A673 (cell line): ENCODE results near the gene CIBAR2. TPM values are rescaled to one million over a fixed set of nuclear protein-coding genes. Genes with fewer than 3 reads are reported as not detected.

ENCODE experiments used
- BruUV-seq: library from RNA; stranded (reverse); fragments of 400-500 nt; replicated peaks from 2 replicates; lab custom pipeline; 2021; lab: Mats Ljungman, UMichigan
- CTCF ChIA-PET: fragments of 300-600 bp; sonication (Branson Sonifier 250); formaldehyde crosslinking; loops from one replicate; lab custom pipeline; 2022; ENCODE audit warnings: antibody characterized with exemption; lab: Charles Lee
- POLR2A ChIA-PET: fragments of 300-600 bp; sonication (Branson Sonifier 250); formaldehyde crosslinking; loops from one replicate; lab custom pipeline; 2022; ENCODE audit warnings: antibody characterized with exemption; ENCODE audit not compliant: low non-redundant PET; lab: Charles Lee
- DNase-seq: peaks from one replicate; pipeline ENCODE4 v3.0.0-alpha.2; 2015; ENCODE audit warnings: low spot score
- H3K27ac ChIP-seq: fragments of 200-600 bp; sonication (generic); 2 replicates; pipeline ENCODE4 v1.5.1; 2016; ENCODE audit warnings: mixed run types, low read depth, mild to moderate bottlenecking, mixed read lengths, antibody characterized with exemption, low read length; ENCODE audit not compliant: poor library complexity, severe bottlenecking
- H3K27me3 ChIP-seq: fragments of 200-600 bp; sonication (generic); replicated peaks from 2 replicates; pipeline ENCODE4 v1.6.1; 2017; ENCODE audit warnings: mixed run types, low read depth, mild to moderate bottlenecking, mixed read lengths, antibody characterized with exemption, low read length; ENCODE audit not compliant: insufficient read depth, poor library complexity
- H3K36me3 ChIP-seq: fragments of 200-600 bp; sonication (generic); 2 replicates; pipeline ENCODE4 v1.6.1; 2016; ENCODE audit warnings: mixed run types, mild to moderate bottlenecking, mixed read lengths, antibody characterized with exemption, low read length; ENCODE audit not compliant: insufficient read depth, poor library complexity, severe bottlenecking
- H3K4me1 ChIP-seq: fragments of 200-600 bp; sonication (generic); 2 replicates; pipeline ENCODE4 v1.6.1; 2017; ENCODE audit warnings: mixed run types, mild to moderate bottlenecking, mixed read lengths, antibody characterized with exemption, low read length; ENCODE audit not compliant: insufficient read depth, poor library complexity, severe bottlenecking
- H3K4me3 ChIP-seq: fragments of 200-600 bp; sonication (generic); 2 replicates; pipeline ENCODE4 v1.5.1; 2016; ENCODE audit warnings: low read depth, mixed run types, mild to moderate bottlenecking, mixed read lengths, low read length; ENCODE audit not compliant: poor library complexity, severe bottlenecking
- H3K9me3 ChIP-seq: fragments of 200-600 bp; sonication (generic); 2 replicates; pipeline ENCODE4 v1.6.1; 2016; ENCODE audit warnings: mixed run types, low read depth, mild to moderate bottlenecking, mixed read lengths, antibody characterized with exemption, low read length; ENCODE audit not compliant: poor library complexity, severe bottlenecking
- EZH2 ChIP-seq: fragments of 200-600 bp; sonication (generic); IDR thresholded peaks from 2 replicates; pipeline ENCODE4 v1.6.1; 2017; ENCODE audit warnings: borderline replicate concordance, low read depth, mild to moderate bottlenecking, mixed read lengths, antibody characterized with exemption, low read length; ENCODE audit not compliant: poor library complexity, severe bottlenecking
- intact Hi-C: fragments of 100-400 bp; cut with micrococcal nuclease; formaldehyde crosslinking; loops from one replicate; pipeline ENCODE4 v1.10.0; 2022; ENCODE audit not compliant: unreplicated experiment
- total RNA-seq: library from RNA; stranded (reverse); gene quantifications from 2 replicates; pipeline ENCODE4 v1.2.3, GENCODE V29; 2021
- TF ChIP-seq, protein P1 (sequence below): fragments of 300-800, 200-600 bp; sonication (generic); conservative IDR thresholded peaks from 2 replicates; pipeline ENCODE4 v1.5.1; 2017; ENCODE audit warnings: low read depth, mild to moderate bottlenecking, antibody characterized with exemption, low read length, moderate library complexity, mixed read lengths

Gene CIBAR2
- total RNA-seq, 1 experiment from 2014 or later = not detected

DNA sequence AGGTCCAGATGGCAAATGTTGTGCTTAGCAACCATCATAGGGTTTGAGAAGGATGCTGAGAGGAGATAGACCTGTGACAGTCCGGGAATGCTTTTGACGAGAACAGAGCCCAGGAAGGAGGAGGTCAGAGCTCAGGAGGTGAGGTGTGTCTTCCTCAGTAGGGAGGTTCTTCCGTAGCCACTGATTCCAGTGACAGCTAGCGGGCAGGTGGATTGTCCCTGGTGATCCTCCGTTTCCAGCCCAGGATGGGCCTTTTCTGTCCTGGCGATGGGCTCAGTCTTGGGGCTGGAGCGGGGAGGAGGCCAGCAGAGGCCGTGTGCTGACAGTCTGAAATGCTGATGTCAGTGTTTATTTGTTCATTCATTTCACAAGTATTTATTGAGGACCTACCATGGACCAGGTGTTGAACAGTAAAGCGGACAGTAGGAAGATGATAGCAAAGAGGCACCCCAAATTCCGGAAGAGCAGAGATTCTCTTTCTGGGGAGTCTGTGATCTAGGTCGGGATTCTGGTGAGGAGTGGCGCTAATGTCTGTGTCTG is 45.9 kb downstream of the CIBAR2 start:
- no peak overlapping the region for H3K27ac ChIP-seq
- no peaks in the 10 kb centered on the region for H3K9me3 ChIP-seq
- TF ChIP-seq EZH2 = no peak
- TF ChIP-seq, protein P1, sequence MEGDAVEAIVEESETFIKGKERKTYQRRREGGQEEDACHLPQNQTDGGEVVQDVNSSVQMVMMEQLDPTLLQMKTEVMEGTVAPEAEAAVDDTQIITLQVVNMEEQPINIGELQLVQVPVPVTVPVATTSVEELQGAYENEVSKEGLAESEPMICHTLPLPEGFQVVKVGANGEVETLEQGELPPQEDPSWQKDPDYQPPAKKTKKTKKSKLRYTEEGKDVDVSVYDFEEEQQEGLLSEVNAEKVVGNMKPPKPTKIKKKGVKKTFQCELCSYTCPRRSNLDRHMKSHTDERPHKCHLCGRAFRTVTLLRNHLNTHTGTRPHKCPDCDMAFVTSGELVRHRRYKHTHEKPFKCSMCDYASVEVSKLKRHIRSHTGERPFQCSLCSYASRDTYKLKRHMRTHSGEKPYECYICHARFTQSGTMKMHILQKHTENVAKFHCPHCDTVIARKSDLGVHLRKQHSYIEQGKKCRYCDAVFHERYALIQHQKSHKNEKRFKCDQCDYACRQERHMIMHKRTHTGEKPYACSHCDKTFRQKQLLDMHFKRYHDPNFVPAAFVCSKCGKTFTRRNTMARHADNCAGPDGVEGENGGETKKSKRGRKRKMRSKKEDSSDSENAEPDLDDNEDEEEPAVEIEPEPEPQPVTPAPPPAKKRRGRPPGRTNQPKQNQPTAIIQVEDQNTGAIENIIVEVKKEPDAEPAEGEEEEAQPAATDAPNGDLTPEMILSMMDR = no peak
- intact Hi-C loops = no loop called here
- BruUV-seq = no TSS peak
- no peaks in the 10 kb centered on the region for H3K27me3 ChIP-seq
- no peak overlapping the region for H3K4me3 ChIP-seq
- H3K36me3 ChIP-seq = no peaks in the 10 kb centered on the region
- ChIA-PET CTCF (no interaction called here), POLR2A (no interaction called here)
- no peak for DNase-seq
- H3K4me1 ChIP-seq = no peaks in the 10 kb centered on the region

DNA sequence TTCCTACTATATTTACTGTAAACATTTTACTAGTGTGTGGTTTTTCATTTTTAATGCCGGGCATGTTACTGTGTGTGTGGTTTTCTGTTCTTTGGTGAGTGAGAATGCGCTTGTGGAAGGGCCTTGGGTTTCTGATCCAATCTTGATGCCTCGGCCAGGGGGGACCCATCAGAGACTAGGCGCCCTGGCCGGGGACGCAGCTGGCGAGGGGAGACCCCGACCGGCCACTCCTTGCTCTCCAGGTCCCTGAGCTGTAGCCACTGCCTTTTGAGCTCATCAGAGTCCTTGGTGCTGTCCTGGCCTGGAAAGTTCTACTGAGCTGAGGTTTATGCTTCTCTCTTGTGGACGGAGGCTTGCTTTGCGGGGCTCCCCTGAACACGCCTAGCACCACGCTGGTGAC is 47.2 kb downstream of the CIBAR2 start:
- Histone ChIP-seq H3K36me3 (no peaks in the 10 kb centered on the region), H3K27me3 (no peaks in the 10 kb centered on the region), H3K4me1 (no peaks in the 10 kb centered on the region), H3K4me3 (no peak overlapping the region), H3K27ac (no peak overlapping the region), H3K9me3 (no peaks in the 10 kb centered on the region)
- no peak for DNase-seq
- ChIA-PET CTCF (no interaction called here), POLR2A (no interaction called here)
- intact Hi-C loops = no loop called here
- no TSS peak for BruUV-seq
- TF ChIP-seq, protein P1 = no peak
- no peak for TF ChIP-seq EZH2

DNA sequence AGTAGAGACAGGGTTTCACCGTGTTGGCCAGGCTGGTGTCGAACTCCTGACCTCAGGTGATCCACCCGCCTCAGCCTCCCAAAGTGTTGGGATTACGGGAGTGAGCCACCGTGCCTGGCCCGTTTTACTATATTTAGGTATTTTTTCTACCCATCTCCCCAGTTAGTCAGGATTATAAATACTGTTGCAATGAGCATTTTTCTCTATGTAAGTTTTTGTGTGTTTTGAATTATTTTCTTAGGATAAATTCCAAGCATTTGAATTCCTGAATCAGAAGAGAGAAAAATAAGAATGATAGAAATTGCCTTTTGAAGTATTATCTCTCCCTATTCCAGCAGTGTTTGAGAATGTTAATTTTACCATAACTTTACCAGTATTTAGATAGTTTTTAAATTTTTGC is 48.1 kb downstream of the CIBAR2 start:
- ChIA-PET CTCF (no interaction called here), POLR2A (no interaction called here)
- no TSS peak for BruUV-seq
- Histone ChIP-seq H3K4me1 (no peaks in the 10 kb centered on the region), H3K27ac (no peak overlapping the region), H3K27me3 (no peaks in the 10 kb centered on the region), H3K9me3 (no peaks in the 10 kb centered on the region), H3K4me3 (no peak overlapping the region), H3K36me3 (no peaks in the 10 kb centered on the region)
- TF ChIP-seq, protein P1 = no peak
- no peak for TF ChIP-seq EZH2
- DNase-seq = no peak
- intact Hi-C loops = no loop called here
